ENCODE results near the gene RASSF7.

DNA sequence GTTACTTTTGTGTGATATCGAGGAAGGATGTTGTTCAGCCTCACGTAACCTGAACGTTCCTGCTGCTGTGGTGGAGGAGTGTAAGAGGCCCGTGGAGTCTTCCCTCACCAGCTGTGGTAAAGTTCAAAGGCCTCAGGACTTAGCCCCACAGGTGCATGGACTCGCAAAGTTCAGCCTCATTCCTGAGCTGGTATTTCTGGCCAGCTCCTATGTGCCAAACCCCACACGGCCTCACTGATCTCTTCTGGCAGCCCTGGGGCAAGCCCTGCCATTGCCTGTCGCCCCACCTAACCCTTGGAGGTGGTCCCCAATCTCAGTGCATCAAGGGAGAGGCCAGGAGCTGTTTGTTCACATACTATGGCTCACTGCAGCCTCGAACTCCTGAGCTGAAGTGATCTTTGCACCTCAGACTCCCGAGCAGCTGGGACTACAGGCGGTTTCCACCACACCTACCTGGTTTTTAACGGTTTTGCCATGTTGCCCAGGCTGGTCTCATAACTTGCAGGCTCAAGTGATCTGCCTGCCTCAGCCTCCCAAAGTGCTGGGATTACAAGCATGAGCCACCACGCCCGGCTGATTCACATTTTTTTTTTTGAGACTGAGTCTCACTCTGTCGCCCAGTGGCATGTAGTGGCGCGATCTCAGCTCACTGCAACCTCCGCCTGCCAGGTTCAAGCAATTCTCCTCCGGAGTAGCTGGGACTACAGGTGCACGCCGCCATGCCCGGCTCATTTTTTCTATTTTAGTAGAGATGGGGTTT is 17.7 kb downstream of the RASSF7 start:
- TF ChIP-seq MYC (IDR thresholded peaks at IDR 0.05; ENCODE audit: low read depth, low read length) (no peak), CTCF (IDR thresholded peaks at IDR 0.05; ENCODE audit: extremely low read depth in 1 of 2, insufficient read depth in 1 of 2, low read depth in 1 of 2, low read length in 2 of 2) (no peak), POLR2A (IDR thresholded peaks at IDR 0.05; ENCODE audit: low read depth, low read length) (no peak), EZH2 (IDR thresholded peaks at IDR 0.05; ENCODE audit: borderline replicate concordance, low read depth, low read length, severe bottlenecking) (no peak), POLR2AphosphoS5 (IDR thresholded peaks at IDR 0.05; ENCODE audit: insufficient read depth, low read depth, low read length) (no peak)
- TF ChIP-seq, protein P1, sequence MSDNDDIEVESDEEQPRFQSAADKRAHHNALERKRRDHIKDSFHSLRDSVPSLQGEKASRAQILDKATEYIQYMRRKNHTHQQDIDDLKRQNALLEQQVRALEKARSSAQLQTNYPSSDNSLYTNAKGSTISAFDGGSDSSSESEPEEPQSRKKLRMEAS (IDR thresholded peaks at IDR 0.05; ENCODE audit: insufficient read depth, insufficient read length): no peak
